Measurements from ENCODE around the gene UMAD1.
"Not testable (repeated sequence)": the region's sequence is repeated elsewhere in the genome, so short reads cannot be mapped to it uniquely, and the experiment has no call there.

The UMAD1 gene

GRCh38 chr7:7805511-7806153 is 165.1 kb downstream of the UMAD1 start:
- DNase-seq = no peak

- DNase-seq = no peak
Measured at GRCh38 chr7:7808156-7808555, 167.6 kb downstream of the UMAD1 start.

- DNase-seq = no peak
Measured at GRCh38 chr7:7808626-7809025, 168.1 kb downstream of the UMAD1 start.

- DNase-seq = no peak
Measured at GRCh38 chr7:7810380-7810779, 169.8 kb downstream of the UMAD1 start.

GRCh38 chr7:7810826-7811225 is 170.3 kb downstream of the UMAD1 start:
- no peak for DNase-seq

GRCh38 chr7:7812112-7812511 is 171.6 kb downstream of the UMAD1 start:
- DNase-seq = no peak

- DNase-seq = no peak
Measured at GRCh38 chr7:7815395-7815794, 174.8 kb downstream of the UMAD1 start.

- DNase-seq = no peak
Measured at GRCh38 chr7:7816084-7816483, 175.5 kb downstream of the UMAD1 start.

GRCh38 chr7:7816816-7817536 is 176.4 kb downstream of the UMAD1 start:
- DNase-seq = no peak

GRCh38 chr7:7817748-7818147 is 177.2 kb downstream of the UMAD1 start:
- DNase-seq = no peak

- not testable (repeated sequence) for DNase-seq
Measured at GRCh38 chr7:7818179-7818578, 177.6 kb downstream of the UMAD1 start.

- DNase-seq = no peak
Measured at GRCh38 chr7:7819442-7820247, 179.1 kb downstream of the UMAD1 start.

GRCh38 chr7:7820409-7820808 is 179.9 kb downstream of the UMAD1 start:
- DNase-seq = no peak

- no peak for DNase-seq
Measured at GRCh38 chr7:7820939-7821338, 180.4 kb downstream of the UMAD1 start.

- DNase-seq = no peak
Measured at GRCh38 chr7:7821517-7821916, 181.0 kb downstream of the UMAD1 start.

- not testable (repeated sequence) for DNase-seq
Measured at GRCh38 chr7:7825294-7825693, 184.7 kb downstream of the UMAD1 start.

GRCh38 chr7:7829667-7830066 is 189.1 kb downstream of the UMAD1 start:
- no peak for DNase-seq

- DNase-seq = peak; percentile 53
Measured at GRCh38 chr7:7830122-7830878, 189.7 kb downstream of the UMAD1 start.

GRCh38 chr7:7832518-7832917 is 192.0 kb downstream of the UMAD1 start:
- DNase-seq = no peak

GRCh38 chr7:7834761-7835160 is 194.2 kb downstream of the UMAD1 start:
- no peak for DNase-seq

GRCh38 chr7:7841027-7841426 is 200.5 kb downstream of the UMAD1 start:
- no peak for DNase-seq

GRCh38 chr7:7843240-7843639 is 202.7 kb downstream of the UMAD1 start:
- DNase-seq = no peak

GRCh38 chr7:7843972-7844371 is 203.4 kb downstream of the UMAD1 start:
- DNase-seq = no peak
